ENCODE measurements around the gene TRERF1.

DNA sequence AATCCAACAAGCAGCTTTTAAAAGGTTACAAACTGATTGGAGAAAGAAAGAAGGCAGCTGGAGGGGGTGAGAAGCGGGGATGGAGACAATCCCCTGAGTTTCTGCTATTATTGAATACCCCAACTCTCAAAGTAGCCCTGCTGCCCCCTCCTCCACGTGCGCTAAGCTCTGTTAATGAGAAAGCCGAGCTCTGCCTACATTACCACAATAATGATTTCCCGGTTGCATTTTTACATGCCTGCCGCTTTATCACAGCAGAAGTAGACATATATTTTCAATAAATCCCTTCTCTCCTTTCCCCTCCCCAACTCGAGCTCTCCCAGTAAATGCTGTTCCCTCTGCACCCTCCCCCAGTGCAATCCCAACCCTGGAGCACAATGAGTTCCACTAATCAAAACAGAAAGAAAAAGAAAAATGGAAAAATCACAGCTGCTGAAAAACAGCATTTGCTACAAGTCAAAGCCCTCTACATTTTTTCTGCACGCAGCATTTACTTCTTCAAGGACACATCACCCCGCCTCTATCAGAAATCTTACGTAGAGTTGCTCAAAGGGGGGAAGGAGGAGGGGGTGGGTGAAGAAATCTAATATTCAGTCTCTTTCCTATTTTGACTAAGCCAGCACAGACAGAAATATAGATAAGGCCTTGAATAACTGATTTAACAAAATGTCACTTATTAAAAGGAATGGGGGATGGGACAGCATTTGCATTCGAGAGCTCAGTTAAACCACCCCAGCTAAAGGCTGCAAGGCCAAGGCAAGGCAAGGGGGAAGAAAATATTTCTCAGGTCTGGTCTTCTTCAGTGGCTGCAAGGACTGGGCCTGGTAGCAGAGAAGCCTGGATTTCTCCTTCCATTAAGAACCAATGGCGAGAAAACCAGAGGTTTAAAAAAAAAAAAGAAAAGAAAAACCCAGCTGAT is 10.7 kb downstream of the TRERF1 start:
- no peak for TF ChIP-seq EZH2 (IDR thresholded peaks at IDR 0.05)
- TF ChIP-seq, protein P1, sequence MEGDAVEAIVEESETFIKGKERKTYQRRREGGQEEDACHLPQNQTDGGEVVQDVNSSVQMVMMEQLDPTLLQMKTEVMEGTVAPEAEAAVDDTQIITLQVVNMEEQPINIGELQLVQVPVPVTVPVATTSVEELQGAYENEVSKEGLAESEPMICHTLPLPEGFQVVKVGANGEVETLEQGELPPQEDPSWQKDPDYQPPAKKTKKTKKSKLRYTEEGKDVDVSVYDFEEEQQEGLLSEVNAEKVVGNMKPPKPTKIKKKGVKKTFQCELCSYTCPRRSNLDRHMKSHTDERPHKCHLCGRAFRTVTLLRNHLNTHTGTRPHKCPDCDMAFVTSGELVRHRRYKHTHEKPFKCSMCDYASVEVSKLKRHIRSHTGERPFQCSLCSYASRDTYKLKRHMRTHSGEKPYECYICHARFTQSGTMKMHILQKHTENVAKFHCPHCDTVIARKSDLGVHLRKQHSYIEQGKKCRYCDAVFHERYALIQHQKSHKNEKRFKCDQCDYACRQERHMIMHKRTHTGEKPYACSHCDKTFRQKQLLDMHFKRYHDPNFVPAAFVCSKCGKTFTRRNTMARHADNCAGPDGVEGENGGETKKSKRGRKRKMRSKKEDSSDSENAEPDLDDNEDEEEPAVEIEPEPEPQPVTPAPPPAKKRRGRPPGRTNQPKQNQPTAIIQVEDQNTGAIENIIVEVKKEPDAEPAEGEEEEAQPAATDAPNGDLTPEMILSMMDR (IDR thresholded peaks at IDR 0.05) = no peak
